Measurements from ENCODE around the gene FABP2. TPM values are rescaled to one million over a fixed set of nuclear protein-coding genes. Genes with fewer than 3 reads are reported as not detected.

Gene FABP2
- total RNA-seq, 2 donors from 2014 or later, result not detected

GRCh38 chr4:119317990-119318389 is 3.9 kb downstream of the FABP2 start:
- Histone ChIP-seq H3K27me3 (replicated peaks; ENCODE audit: insufficient read depth) (no peaks in the 10 kb centered on the region), H3K9me3 (no peaks in the 10 kb centered on the region), H3K27ac (no peak overlapping the region), H3K36me3 (no peaks in the 10 kb centered on the region), H3K4me3 (no peak overlapping the region), H3K4me1 (ENCODE audit: control insufficient read depth in 1 of 2, low read depth in 2 of 2) (peaks cover 4 to 11% of the 10 kb centered on the region in 2 donors)
- ATAC-seq (ENCODE audit: insufficient number of reproducible peaks, low FRiP score, low read depth) (no peak), DNase-seq (ENCODE audit: low spot score) (no peak)
- TF ChIP-seq CTCF (IDR thresholded peaks at IDR 0.05), result no peak

GRCh38 chr4:119315036-119315435 is 6.9 kb downstream of the FABP2 start:
- TF ChIP-seq CTCF (IDR thresholded peaks at IDR 0.05), result no peak
- no peak overlapping the region for H3K4me3 ChIP-seq
- peak overlapping the region; percentile 52 to 76 for H3K27ac ChIP-seq
- peaks cover 4 to 11% of the 10 kb centered on the region in 2 donors for H3K4me1 ChIP-seq (ENCODE audit: control insufficient read depth in 1 of 2, low read depth in 2 of 2)
- DNase-seq (ENCODE audit: low spot score) (no peak), ATAC-seq (ENCODE audit: insufficient number of reproducible peaks, low FRiP score, low read depth) (no peak)
- no peaks in the 10 kb centered on the region for H3K9me3 ChIP-seq
- H3K27me3 ChIP-seq (replicated peaks; ENCODE audit: insufficient read depth), result no peaks in the 10 kb centered on the region
- no peaks in the 10 kb centered on the region for H3K36me3 ChIP-seq

GRCh38 chr4:119314356-119314755 is 7.6 kb downstream of the FABP2 start:
- Histone ChIP-seq H3K27ac (peak overlapping the region; percentile 52 to 76), H3K4me3 (no peak overlapping the region), H3K9me3 (no peaks in the 10 kb centered on the region), H3K27me3 (replicated peaks; ENCODE audit: insufficient read depth) (no peaks in the 10 kb centered on the region), H3K4me1 (ENCODE audit: control insufficient read depth in 1 of 2, low read depth in 2 of 2) (peaks cover 4 to 11% of the 10 kb centered on the region in 2 donors), H3K36me3 (no peaks in the 10 kb centered on the region)
- DNase-seq (ENCODE audit: low spot score) (no peak), ATAC-seq (ENCODE audit: insufficient number of reproducible peaks, low FRiP score, low read depth) (no peak)
- TF ChIP-seq CTCF (IDR thresholded peaks at IDR 0.05), result peak; percentile 46

- H3K27ac ChIP-seq, result no peak overlapping the region
- H3K27me3 ChIP-seq (replicated peaks; ENCODE audit: insufficient read depth), result no peaks in the 10 kb centered on the region
- ATAC-seq (ENCODE audit: insufficient number of reproducible peaks, low FRiP score, low read depth), result no peak
- H3K9me3 ChIP-seq, result no peaks in the 10 kb centered on the region
- peaks cover 4 to 11% of the 10 kb centered on the region in 2 donors for H3K4me1 ChIP-seq (ENCODE audit: control insufficient read depth in 1 of 2, low read depth in 2 of 2)
- DNase-seq (ENCODE audit: low spot score), result no peak
- no peaks in the 10 kb centered on the region for H3K36me3 ChIP-seq
- TF ChIP-seq CTCF (IDR thresholded peaks at IDR 0.05), result no peak
- H3K4me3 ChIP-seq, result no peak overlapping the region
Measured at GRCh38 chr4:119313237-119313636, 8.7 kb downstream of the FABP2 start.

GRCh38 chr4:119310826-119311225 is 11.1 kb downstream of the FABP2 start:
- ATAC-seq (ENCODE audit: insufficient number of reproducible peaks, low FRiP score, low read depth), result no peak

More at GRCh38 chr4:119310826-119311225, 11.1 kb downstream of the FABP2 start:
- no peak for DNase-seq (ENCODE audit: low spot score)
- no peaks in the 10 kb centered on the region for H3K36me3 ChIP-seq
- no peak overlapping the region for H3K27ac ChIP-seq
- no peak for TF ChIP-seq CTCF (IDR thresholded peaks at IDR 0.05)
- peaks cover 4 to 5% of the 10 kb centered on the region in 2 donors for H3K4me1 ChIP-seq (ENCODE audit: control insufficient read depth in 1 of 2, low read depth in 2 of 2)
- H3K4me3 ChIP-seq, result no peak overlapping the region
- H3K27me3 ChIP-seq (replicated peaks; ENCODE audit: insufficient read depth), result no peaks in the 10 kb centered on the region
- H3K9me3 ChIP-seq, result no peaks in the 10 kb centered on the region

Measured in thoracic aorta (tissue), 2 donors.